DMS 273 treated with DMSO at 0.1 percent for 48 hours (cell line): ENCODE measurements around the gene LHFPL2.

ENCODE experiments used
- DNase-seq: peaks from one replicate; lab custom pipeline; 2025; lab: John Stamatoyannopoulos, UW

Gene LHFPL2

GRCh38 chr5:78567617-78568016, 81.0 kb downstream of the LHFPL2 start:
- DNase-seq = no peak

- DNase-seq = no peak
Measured at GRCh38 chr5:78566747-78567425, 81.7 kb downstream of the LHFPL2 start.

- no peak for DNase-seq
Measured at GRCh38 chr5:78565395-78565794, 83.2 kb downstream of the LHFPL2 start.

GRCh38 chr5:78563621-78564020, 85.0 kb downstream of the LHFPL2 start:
- no peak for DNase-seq

- DNase-seq = no peak
Measured at GRCh38 chr5:78562714-78563330, 85.8 kb downstream of the LHFPL2 start.

- DNase-seq = no peak
Measured at GRCh38 chr5:78562001-78562400, 86.6 kb downstream of the LHFPL2 start.

- no peak for DNase-seq
Measured at GRCh38 chr5:78561261-78561660, 87.3 kb downstream of the LHFPL2 start.

- no peak for DNase-seq
Measured at GRCh38 chr5:78560000-78560855, 88.3 kb downstream of the LHFPL2 start.

- no peak for DNase-seq
Measured at GRCh38 chr5:78557601-78558000, 91.0 kb downstream of the LHFPL2 start.

GRCh38 chr5:78555870-78556269, 92.7 kb downstream of the LHFPL2 start:
- no peak for DNase-seq

GRCh38 chr5:78554670-78555069, 93.9 kb downstream of the LHFPL2 start:
- no peak for DNase-seq

- no peak for DNase-seq
Measured at GRCh38 chr5:78553580-78554353, 94.8 kb downstream of the LHFPL2 start.

- DNase-seq = no peak
Measured at GRCh38 chr5:78552729-78553342, 95.7 kb downstream of the LHFPL2 start.

GRCh38 chr5:78550891-78551290, 97.7 kb downstream of the LHFPL2 start:
- no peak for DNase-seq

- no peak for DNase-seq
Measured at GRCh38 chr5:78549043-78549442, 99.5 kb downstream of the LHFPL2 start.

- DNase-seq = no peak
Measured at GRCh38 chr5:78547731-78548615, 100.6 kb downstream of the LHFPL2 start.

GRCh38 chr5:78547183-78547582, 101.4 kb downstream of the LHFPL2 start:
- no peak for DNase-seq

- no peak for DNase-seq
Measured at GRCh38 chr5:78546276-78546996, 102.1 kb downstream of the LHFPL2 start.

GRCh38 chr5:78545406-78545805, 103.2 kb downstream of the LHFPL2 start:
- no peak for DNase-seq

- DNase-seq = no peak
Measured at GRCh38 chr5:78544561-78545201, 103.9 kb downstream of the LHFPL2 start.
